ENCODE measurements around the gene ZNF487.
"Not testable (repeated sequence)": the region's sequence is repeated elsewhere in the genome, so short reads cannot be mapped to it uniquely, and the experiment has no call there.

The ZNF487 gene

GRCh38 chr10:43437141-43437870 is 395 bp downstream of the ZNF487 start:
- DNase-seq (ENCODE audit: low read depth): no peak

- no peak for DNase-seq (ENCODE audit: low read depth)
Measured at GRCh38 chr10:43440463-43441134, 3.7 kb downstream of the ZNF487 start.

- DNase-seq (ENCODE audit: low read depth): no peak
Measured at GRCh38 chr10:43444323-43444722, 7.4 kb downstream of the ZNF487 start.

GRCh38 chr10:43444897-43445466 is 8.1 kb downstream of the ZNF487 start:
- no peak for DNase-seq (ENCODE audit: low read depth)

- DNase-seq (ENCODE audit: low read depth): not testable (repeated sequence)
Measured at GRCh38 chr10:43446219-43447017, 9.5 kb downstream of the ZNF487 start.

- no peak for DNase-seq (ENCODE audit: low read depth)
Measured at GRCh38 chr10:43448742-43449141, 11.8 kb downstream of the ZNF487 start.

- DNase-seq (ENCODE audit: low read depth): no peak
Measured at GRCh38 chr10:43452356-43452914, 15.5 kb downstream of the ZNF487 start.

GRCh38 chr10:43453266-43453831 is 16.4 kb downstream of the ZNF487 start:
- DNase-seq (ENCODE audit: low read depth): no peak

GRCh38 chr10:43454025-43454424 is 17.1 kb downstream of the ZNF487 start:
- not testable (repeated sequence) for DNase-seq (ENCODE audit: low read depth)

- not testable (repeated sequence) for DNase-seq (ENCODE audit: low read depth)
Measured at GRCh38 chr10:43456561-43456960, 19.6 kb downstream of the ZNF487 start.

GRCh38 chr10:43458227-43458626 is 21.3 kb downstream of the ZNF487 start:
- no peak for DNase-seq (ENCODE audit: low read depth)

- no peak for DNase-seq (ENCODE audit: low read depth)
Measured at GRCh38 chr10:43461950-43462349, 25.0 kb downstream of the ZNF487 start.

GRCh38 chr10:43465086-43465735 is 28.3 kb downstream of the ZNF487 start:
- DNase-seq (ENCODE audit: low read depth): not testable (repeated sequence)

GRCh38 chr10:43465736-43466120 is 28.8 kb downstream of the ZNF487 start:
- not testable (repeated sequence) for DNase-seq (ENCODE audit: low read depth)

- no peak for DNase-seq (ENCODE audit: low read depth)
Measured at GRCh38 chr10:43471146-43471545, 34.2 kb downstream of the ZNF487 start.

GRCh38 chr10:43471935-43472720 is 35.2 kb downstream of the ZNF487 start:
- DNase-seq (ENCODE audit: low read depth): no peak

GRCh38 chr10:43479275-43479674 is 42.4 kb downstream of the ZNF487 start:
- DNase-seq (ENCODE audit: low read depth): no peak

GRCh38 chr10:43482319-43483078 is 45.6 kb downstream of the ZNF487 start:
- DNase-seq (ENCODE audit: low read depth): no peak

GRCh38 chr10:43491855-43492254 is 54.9 kb downstream of the ZNF487 start:
- no peak for DNase-seq (ENCODE audit: low read depth)

GRCh38 chr10:43502931-43503330 is 66.0 kb downstream of the ZNF487 start:
- no peak for DNase-seq (ENCODE audit: low read depth)
